ENCODE results near the gene AP1B1.

DNA sequence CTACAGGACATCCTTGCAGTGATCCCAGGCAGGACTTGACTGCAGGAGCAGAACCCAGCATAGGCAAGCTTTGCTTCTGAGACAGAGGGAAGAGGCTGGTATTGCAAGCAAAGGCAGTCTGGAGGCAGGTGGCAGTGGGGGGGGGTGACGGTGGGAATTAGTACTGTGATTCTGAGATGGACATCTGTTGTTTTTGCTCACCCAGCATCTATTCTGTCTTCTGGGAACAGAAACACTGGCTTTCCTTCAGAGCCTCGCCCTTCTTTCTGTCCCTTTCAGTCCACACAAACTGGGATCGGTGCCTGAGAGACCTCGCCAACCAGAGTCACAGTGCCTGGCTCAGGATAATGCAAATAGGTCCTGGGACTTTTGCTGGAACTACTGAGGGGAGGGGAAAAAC, 41.7 kb downstream of the AP1B1 start:
- no peak for TF ChIP-seq POLR2A (IDR thresholded peaks at IDR 0.05)
- no peak for TF ChIP-seq CTCF (IDR thresholded peaks at IDR 0.05)
- no peak for TF ChIP-seq EP300 (IDR thresholded peaks at IDR 0.05)
- TF ChIP-seq POLR2AphosphoS5 (IDR thresholded peaks at IDR 0.05): no peak
